ELF-1 (cell line): ENCODE results near the gene FEM1A.
"Not testable (repeated sequence)": the region's sequence is repeated elsewhere in the genome, so short reads cannot be mapped to it uniquely, and the experiment has no call there.

Experiments used
- DNase-seq: peaks from one replicate; pipeline ENCODE4 v3.0.0-alpha.2; 2016; ENCODE audit warnings: low read depth, low spot score

Gene FEM1A

GRCh38 chr19:4791183-4792018 lies at the start of gene FEM1A:
FEM1A (plus strand) TSS chr19:4791734; CDS start chr19:4791855, 121 bp downstream.
- peak; percentile 100 for DNase-seq

GRCh38 chr19:4742723-4743646 lies 48.5 kb upstream of the FEM1A start:
- DNase-seq, result no peak

- DNase-seq, result no peak
Measured at GRCh38 chr19:4744451-4745174, 46.9 kb upstream of the FEM1A start.

- DNase-seq, result not testable (repeated sequence)
Measured at GRCh38 chr19:4745175-4745574, 46.4 kb upstream of the FEM1A start.

- DNase-seq, result no peak
Measured at GRCh38 chr19:4745986-4746385, 45.5 kb upstream of the FEM1A start.

GRCh38 chr19:4748185-4748584 lies 43.3 kb upstream of the FEM1A start:
- no peak for DNase-seq

- DNase-seq, result no peak
Measured at GRCh38 chr19:4748589-4748988, 42.9 kb upstream of the FEM1A start.

- DNase-seq, result no peak
Measured at GRCh38 chr19:4749870-4750590, 41.5 kb upstream of the FEM1A start.

- no peak for DNase-seq
Measured at GRCh38 chr19:4754248-4754647, 37.3 kb upstream of the FEM1A start.

GRCh38 chr19:4755459-4755858 lies 36.1 kb upstream of the FEM1A start:
- DNase-seq, result no peak

- no peak for DNase-seq
Measured at GRCh38 chr19:4758082-4758481, 33.5 kb upstream of the FEM1A start.

- no peak for DNase-seq
Measured at GRCh38 chr19:4758659-4759058, 32.9 kb upstream of the FEM1A start.

- peak; percentile 98 for DNase-seq
Measured at GRCh38 chr19:4759388-4760284, 31.9 kb upstream of the FEM1A start.

- DNase-seq, result no peak
Measured at GRCh38 chr19:4760285-4760650, 31.3 kb upstream of the FEM1A start.

- no peak for DNase-seq
Measured at GRCh38 chr19:4763021-4763420, 28.5 kb upstream of the FEM1A start.

GRCh38 chr19:4764393-4764660 lies 27.2 kb upstream of the FEM1A start:
- no peak for DNase-seq

- DNase-seq, result peak; percentile 94
Measured at GRCh38 chr19:4768934-4769777, 22.4 kb upstream of the FEM1A start.

GRCh38 chr19:4772566-4772965 lies 19.0 kb upstream of the FEM1A start:
- DNase-seq, result no peak

- DNase-seq, result no peak
Measured at GRCh38 chr19:4773047-4773640, 18.4 kb upstream of the FEM1A start.
